SK-N-SH (cell line): Measurements from ENCODE around the gene CSRP3.

Experiments used
- CTCF ChIP-seq: fragments of 200-600 bp; sonication (generic); IDR thresholded peaks from 2 replicates; pipeline ENCODE4 v1.6.1; 2017; ENCODE audit warnings: antibody characterized with exemption, mild to moderate bottlenecking, moderate library complexity
- GATA2 ChIP-seq: sonication (generic); formaldehyde crosslinking; IDR thresholded peaks from 2 replicates; pipeline ENCODE4 v1.5.0; 2020; ENCODE audit warnings: mild to moderate bottlenecking, missing genetic modification reagents
- JUND ChIP-seq: IDR thresholded peaks from 2 replicates; pipeline ENCODE4 v1.4.0; 2012
- REST ChIP-seq: IDR thresholded peaks from 2 replicates; pipeline ENCODE4 v1.6.1; 2012; ENCODE audit warnings: mild to moderate bottlenecking, low read depth, low read length, moderate library complexity
- SIN3A ChIP-seq: IDR thresholded peaks from 2 replicates; pipeline ENCODE4 v1.6.1; 2012; ENCODE audit warnings: low read depth, mild to moderate bottlenecking, low read length, moderate library complexity, borderline replicate concordance
- TAF1 ChIP-seq: IDR thresholded peaks from 2 replicates; pipeline ENCODE4 v1.6.1; 2012; ENCODE audit warnings: low read depth, mild to moderate bottlenecking, low read length, moderate library complexity, borderline replicate concordance

GRCh38 chr11:19176629-19177186, 25.1 kb downstream of the CSRP3 start:
- no peak for TF ChIP-seq JUND
- no peak for TF ChIP-seq SIN3A
- no peak for TF ChIP-seq TAF1
- TF ChIP-seq GATA2 (CRISPR knock-in tag): no peak
- TF ChIP-seq CTCF: no peak
- no peak for TF ChIP-seq REST
